DOHH2 (cell line): ENCODE results near the gene ANKS1B.
"Not testable (repeated sequence)": the region's sequence is repeated elsewhere in the genome, so short reads cannot be mapped to it uniquely, and the experiment has no call there.

Source experiments
- EZH2phosphoT487 ChIP-seq: fragments of 200-600 bp; sonication (generic); IDR thresholded peaks from 2 replicates; pipeline ENCODE4 v1.6.1; 2017; ENCODE audit warnings: borderline replicate concordance, mild to moderate bottlenecking, antibody characterized with exemption, low read length, moderate library complexity, mixed read lengths
- TF ChIP-seq, protein P1 (sequence below): fragments of 200-600 bp; sonication (generic); IDR thresholded peaks from one replicate; pipeline ENCODE4 v1.5.1; 2014; ENCODE audit warnings: antibody characterized with exemption, mild to moderate bottlenecking, low read depth, low read length; ENCODE audit not compliant: poor library complexity, severe bottlenecking

DNA sequence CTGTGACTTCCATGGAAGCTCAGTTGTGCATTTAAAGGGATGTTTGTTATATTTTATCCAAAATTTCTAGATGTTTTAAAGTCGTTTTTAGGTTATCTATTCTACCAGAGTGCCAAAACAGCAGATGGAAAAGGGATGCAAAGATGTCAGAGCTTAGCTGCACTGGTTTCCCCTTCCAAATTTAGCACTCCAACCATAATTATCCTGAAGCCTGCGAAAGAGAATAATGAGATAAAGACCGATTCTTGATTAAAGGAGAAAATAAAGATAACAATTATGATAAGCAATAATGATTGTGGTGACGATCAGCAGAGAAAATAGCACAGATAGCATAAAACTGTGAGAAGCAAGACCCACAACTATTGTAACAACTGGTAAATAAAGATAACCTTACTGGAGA lies 186.8 kb downstream of the ANKS1B start:
- TF ChIP-seq, protein P1, sequence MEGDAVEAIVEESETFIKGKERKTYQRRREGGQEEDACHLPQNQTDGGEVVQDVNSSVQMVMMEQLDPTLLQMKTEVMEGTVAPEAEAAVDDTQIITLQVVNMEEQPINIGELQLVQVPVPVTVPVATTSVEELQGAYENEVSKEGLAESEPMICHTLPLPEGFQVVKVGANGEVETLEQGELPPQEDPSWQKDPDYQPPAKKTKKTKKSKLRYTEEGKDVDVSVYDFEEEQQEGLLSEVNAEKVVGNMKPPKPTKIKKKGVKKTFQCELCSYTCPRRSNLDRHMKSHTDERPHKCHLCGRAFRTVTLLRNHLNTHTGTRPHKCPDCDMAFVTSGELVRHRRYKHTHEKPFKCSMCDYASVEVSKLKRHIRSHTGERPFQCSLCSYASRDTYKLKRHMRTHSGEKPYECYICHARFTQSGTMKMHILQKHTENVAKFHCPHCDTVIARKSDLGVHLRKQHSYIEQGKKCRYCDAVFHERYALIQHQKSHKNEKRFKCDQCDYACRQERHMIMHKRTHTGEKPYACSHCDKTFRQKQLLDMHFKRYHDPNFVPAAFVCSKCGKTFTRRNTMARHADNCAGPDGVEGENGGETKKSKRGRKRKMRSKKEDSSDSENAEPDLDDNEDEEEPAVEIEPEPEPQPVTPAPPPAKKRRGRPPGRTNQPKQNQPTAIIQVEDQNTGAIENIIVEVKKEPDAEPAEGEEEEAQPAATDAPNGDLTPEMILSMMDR = not testable (repeated sequence)
- not testable (repeated sequence) for TF ChIP-seq EZH2phosphoT487
